ENCODE results near the gene TTC7B.

DNA sequence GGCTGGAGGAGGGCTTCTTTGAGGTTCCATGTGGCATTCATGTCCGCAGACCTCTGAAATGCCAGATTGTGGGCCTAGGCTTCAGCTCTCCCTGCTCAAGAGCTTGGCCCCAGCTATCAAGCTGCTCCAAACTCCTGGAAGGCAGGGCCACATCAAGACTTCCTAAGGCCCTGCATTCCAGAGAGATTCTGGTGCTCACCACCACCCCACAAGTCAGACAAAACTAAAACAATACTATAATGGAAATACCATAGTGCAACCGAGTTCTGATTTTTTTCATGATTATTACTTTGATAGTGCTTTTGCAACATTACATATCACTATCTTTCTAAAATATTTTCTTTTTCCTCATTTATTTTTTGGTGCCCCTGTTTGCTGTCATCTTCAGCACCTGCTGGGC lies 333.1 kb downstream of the TTC7B start:
- no peak for TF ChIP-seq RAD21 (CRISPR knock-in tag; conservative IDR thresholded peaks at IDR 0.05 in 1 of 2, IDR thresholded peaks at IDR 0.05 in 1 of 2)
- no peak for TF ChIP-seq POLR2AphosphoS5 (IDR thresholded peaks at IDR 0.05; ENCODE audit: control insufficient read depth, insufficient read depth, low read depth, low read length)
- TF ChIP-seq, protein P1, sequence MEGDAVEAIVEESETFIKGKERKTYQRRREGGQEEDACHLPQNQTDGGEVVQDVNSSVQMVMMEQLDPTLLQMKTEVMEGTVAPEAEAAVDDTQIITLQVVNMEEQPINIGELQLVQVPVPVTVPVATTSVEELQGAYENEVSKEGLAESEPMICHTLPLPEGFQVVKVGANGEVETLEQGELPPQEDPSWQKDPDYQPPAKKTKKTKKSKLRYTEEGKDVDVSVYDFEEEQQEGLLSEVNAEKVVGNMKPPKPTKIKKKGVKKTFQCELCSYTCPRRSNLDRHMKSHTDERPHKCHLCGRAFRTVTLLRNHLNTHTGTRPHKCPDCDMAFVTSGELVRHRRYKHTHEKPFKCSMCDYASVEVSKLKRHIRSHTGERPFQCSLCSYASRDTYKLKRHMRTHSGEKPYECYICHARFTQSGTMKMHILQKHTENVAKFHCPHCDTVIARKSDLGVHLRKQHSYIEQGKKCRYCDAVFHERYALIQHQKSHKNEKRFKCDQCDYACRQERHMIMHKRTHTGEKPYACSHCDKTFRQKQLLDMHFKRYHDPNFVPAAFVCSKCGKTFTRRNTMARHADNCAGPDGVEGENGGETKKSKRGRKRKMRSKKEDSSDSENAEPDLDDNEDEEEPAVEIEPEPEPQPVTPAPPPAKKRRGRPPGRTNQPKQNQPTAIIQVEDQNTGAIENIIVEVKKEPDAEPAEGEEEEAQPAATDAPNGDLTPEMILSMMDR (IDR thresholded peaks at IDR 0.05 in 2 of 3, conservative IDR thresholded peaks at IDR 0.05 in 1 of 3; ENCODE audit: insufficient read depth in 2 of 3, low read depth in 1 of 3, low read length in 3 of 3) = no peak
- no peak for TF ChIP-seq NBN (IDR thresholded peaks at IDR 0.05; ENCODE audit: low read depth)
- TF ChIP-seq KLF6 (CRISPR knock-in tag; IDR thresholded peaks at IDR 0.05; ENCODE audit: borderline replicate concordance) = no peak
- TF ChIP-seq MYBL2 (IDR thresholded peaks at IDR 0.05; ENCODE audit: low read depth) = no peak
- TF ChIP-seq MYBL2 (CRISPR knock-in tag; IDR thresholded peaks at IDR 0.05; ENCODE audit: borderline replicate concordance) = no peak
- no peak for TF ChIP-seq KLF1 (tag; IDR thresholded peaks at IDR 0.05)
- TF ChIP-seq FOXK1 (CRISPR knock-in tag; IDR thresholded peaks at IDR 0.05; ENCODE audit: borderline replicate concordance) = no peak
- TF ChIP-seq, protein P2, sequence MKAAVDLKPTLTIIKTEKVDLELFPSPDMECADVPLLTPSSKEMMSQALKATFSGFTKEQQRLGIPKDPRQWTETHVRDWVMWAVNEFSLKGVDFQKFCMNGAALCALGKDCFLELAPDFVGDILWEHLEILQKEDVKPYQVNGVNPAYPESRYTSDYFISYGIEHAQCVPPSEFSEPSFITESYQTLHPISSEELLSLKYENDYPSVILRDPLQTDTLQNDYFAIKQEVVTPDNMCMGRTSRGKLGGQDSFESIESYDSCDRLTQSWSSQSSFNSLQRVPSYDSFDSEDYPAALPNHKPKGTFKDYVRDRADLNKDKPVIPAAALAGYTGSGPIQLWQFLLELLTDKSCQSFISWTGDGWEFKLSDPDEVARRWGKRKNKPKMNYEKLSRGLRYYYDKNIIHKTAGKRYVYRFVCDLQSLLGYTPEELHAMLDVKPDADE (conservative IDR thresholded peaks at IDR 0.05; ENCODE audit: control insufficient read depth, low read depth, low read length) = no peak

All from K562 (cell line).